ENCODE results near the gene SPRYD3.

DNA sequence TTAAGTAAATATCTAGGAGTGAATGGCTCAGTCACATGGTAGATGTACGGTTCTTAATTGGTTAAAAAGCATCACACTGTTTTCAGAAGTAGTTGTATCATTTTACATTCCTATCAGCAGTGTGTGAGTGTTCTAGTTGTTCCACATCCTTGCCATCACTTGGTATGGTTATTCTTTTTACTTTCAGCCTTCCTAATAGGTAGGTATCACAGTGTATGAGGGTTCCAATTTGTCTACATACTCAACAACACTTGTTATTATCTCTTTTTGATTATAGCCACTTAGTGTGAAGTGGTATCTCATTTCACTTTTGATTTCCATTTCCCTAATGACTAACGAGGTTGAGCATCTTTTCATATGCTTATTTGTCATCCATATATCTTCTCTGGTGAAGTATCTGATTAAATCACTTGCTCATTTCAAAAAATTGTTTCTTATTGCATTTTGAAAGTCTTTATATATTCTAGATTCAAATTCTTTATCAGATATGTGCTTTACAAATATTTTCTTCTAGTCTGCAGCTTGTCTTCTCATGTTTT is 3.5 kb upstream of the SPRYD3 start:
- TF ChIP-seq, protein P1, sequence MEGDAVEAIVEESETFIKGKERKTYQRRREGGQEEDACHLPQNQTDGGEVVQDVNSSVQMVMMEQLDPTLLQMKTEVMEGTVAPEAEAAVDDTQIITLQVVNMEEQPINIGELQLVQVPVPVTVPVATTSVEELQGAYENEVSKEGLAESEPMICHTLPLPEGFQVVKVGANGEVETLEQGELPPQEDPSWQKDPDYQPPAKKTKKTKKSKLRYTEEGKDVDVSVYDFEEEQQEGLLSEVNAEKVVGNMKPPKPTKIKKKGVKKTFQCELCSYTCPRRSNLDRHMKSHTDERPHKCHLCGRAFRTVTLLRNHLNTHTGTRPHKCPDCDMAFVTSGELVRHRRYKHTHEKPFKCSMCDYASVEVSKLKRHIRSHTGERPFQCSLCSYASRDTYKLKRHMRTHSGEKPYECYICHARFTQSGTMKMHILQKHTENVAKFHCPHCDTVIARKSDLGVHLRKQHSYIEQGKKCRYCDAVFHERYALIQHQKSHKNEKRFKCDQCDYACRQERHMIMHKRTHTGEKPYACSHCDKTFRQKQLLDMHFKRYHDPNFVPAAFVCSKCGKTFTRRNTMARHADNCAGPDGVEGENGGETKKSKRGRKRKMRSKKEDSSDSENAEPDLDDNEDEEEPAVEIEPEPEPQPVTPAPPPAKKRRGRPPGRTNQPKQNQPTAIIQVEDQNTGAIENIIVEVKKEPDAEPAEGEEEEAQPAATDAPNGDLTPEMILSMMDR (IDR thresholded peaks at IDR 0.05): no peak
- no peak for TF ChIP-seq POLR2A (IDR thresholded peaks at IDR 0.05)
